ENCODE measurements around the gene TMEM223.
"Not testable (repeated sequence)": the region's sequence is repeated elsewhere in the genome, so short reads cannot be mapped to it uniquely, and the experiment has no call there.

- TF ChIP-seq POLR2AphosphoS5, CTCF, POLR2A (IDR thresholded peaks at IDR 0.05): not testable (repeated sequence)
Measured at GRCh38 chr11:62760867-62761227, 31.0 kb downstream of the TMEM223 start.
